ENCODE results near the gene LACTBL1. TPM values are rescaled to one million over a fixed set of nuclear protein-coding genes. Genes with fewer than 3 reads are reported as not detected.

Gene LACTBL1
- total and polyA plus RNA-seq, 2 of the 8 experiments (the other 6 are each of a cell fraction or from before 2014, with no cell fraction given) = not detected

DNA sequence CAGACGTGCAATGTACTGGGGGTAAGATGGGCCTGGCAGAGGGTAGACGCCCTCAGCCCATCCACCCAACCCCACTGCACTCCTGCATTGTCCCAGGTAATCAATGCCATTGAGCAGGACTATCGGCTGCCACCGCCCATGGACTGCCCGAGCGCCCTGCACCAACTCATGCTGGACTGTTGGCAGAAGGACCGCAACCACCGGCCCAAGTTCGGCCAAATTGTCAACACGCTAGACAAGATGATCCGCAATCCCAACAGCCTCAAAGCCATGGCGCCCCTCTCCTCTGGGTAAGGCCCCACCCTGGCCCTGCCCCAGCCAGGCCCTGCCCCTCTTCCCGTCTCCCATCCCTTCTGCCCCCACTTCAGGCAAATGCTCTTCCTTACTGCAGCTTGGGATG is 62.4 kb downstream of the LACTBL1 start (continued):
- no peak for TF ChIP-seq CEBPB (IDR thresholded peaks at IDR 0.05; ENCODE audit: low read depth, low read length)

Measured in H1 (cell line).